Kidney (tissue), 22 donors: ENCODE data around the gene RILP. TPM values are rescaled to one million over a fixed set of nuclear protein-coding genes. Genes with fewer than 3 reads are reported as not detected.

ENCODE experiments used
- DNase-seq, 5 donors: peaks; one replicate each; pipeline ENCODE4 v3.0.0-alpha.2; 2013 to 2020
- FAIRE-seq: peaks from 2 replicates; lab custom pipeline; 2012; peaks lifted over from hg19 to GRCh38; lab: Jason Lieb, UNC
- H3K27ac ChIP-seq, 2 donors: one replicate each; pipeline ENCODE4 v1.7.0; 2013; ENCODE audit warnings: low read depth in 2 of 2, low read length in 2 of 2, inconsistent platforms in 1 of 2
- H3K27me3 ChIP-seq: one replicate; pipeline ENCODE4 v1.7.1; 2013; ENCODE audit warnings: low read length, inconsistent platforms; ENCODE audit not compliant: control insufficient read depth, insufficient read depth
- H3K36me3 ChIP-seq, 3 donors: one replicate each; pipeline versions ENCODE4 v1.7.0 to v1.7.1; 2013; ENCODE audit warnings: low read length in 3 of 3, control low read depth in 1 of 3, inconsistent platforms in 1 of 3; ENCODE audit not compliant: insufficient read depth in 3 of 3, control insufficient read depth in 2 of 3
- H3K4me1 ChIP-seq, 3 donors: one replicate each; pipeline versions ENCODE4 v1.7.0 to v1.7.1; 2013; ENCODE audit warnings: low read length in 3 of 3, inconsistent platforms in 1 of 3, low read depth in 1 of 3; ENCODE audit not compliant: control insufficient read depth in 2 of 3, insufficient read depth in 2 of 3
- H3K4me3 ChIP-seq, 3 donors: one replicate each; pipeline versions ENCODE4 v1.7.0 to v1.8.1; 2013; ENCODE audit warnings: low read length in 3 of 3, control low read depth in 1 of 3, inconsistent platforms in 1 of 3
- H3K9ac ChIP-seq, 3 donors: one replicate each; pipeline versions ENCODE4 v1.7.0 to v1.7.1; 2013; ENCODE audit warnings: low read length in 3 of 3, control low read depth in 1 of 3, inconsistent platforms in 1 of 3
- H3K9me3 ChIP-seq, 3 donors: one replicate each; pipeline versions ENCODE4 v1.7.0 to v1.7.1; 2013; ENCODE audit warnings: low read length in 3 of 3, control low read depth in 1 of 3, inconsistent platforms in 1 of 3; ENCODE audit not compliant: control insufficient read depth in 2 of 3, insufficient read depth in 1 of 3
- intact Hi-C: fragments of 100-400 bp; cut with DNase I; formaldehyde crosslinking; loops from one replicate; pipeline ENCODE4 v1.11.1; 2022
- long read RNA-seq, 10 donors: library from polyadenylated mRNA in 1 of 10; unstranded in 1 of 10; transcript quantifications; one replicate each; pipeline ENCODE4 v2.0.0 and lab custom pipeline, GENCODE V29; 2021 to 2026
- polyA plus RNA-seq: library from polyadenylated mRNA; stranded (reverse); fragments of 350-450 nt; fragmentation: Illumina TruSeq; extraction: RNeasy Lipid Tissue Mini Kit (QIAGEN cat#74804); gene quantifications from one replicate; pipeline ENCODE4 v1.2.3, GENCODE V29; 2014; ENCODE audit warnings: low read depth, low replicate concordance; ENCODE audit not compliant: insufficient read depth
- total RNA-seq: library from RNA; stranded (reverse); fragmentation: NEBNext Ultra II Directional; extraction: Animal tissue kit (Norgen Biotek cat#: 25700); gene quantifications from one replicate; pipeline ENCODE4 v1.2.1, GENCODE V29; 2021
- TF ChIP-seq, protein P1 (sequence below): IDR thresholded peaks from 3 replicates; pipeline ENCODE4 v1.5.1; 2012; ENCODE audit warnings: mild to moderate bottlenecking, moderate library complexity, borderline replicate concordance; ENCODE audit not compliant: insufficient read depth; ENCODE audit errors: extremely low read depth
- donor health status: control.
- donor health status: control.
- donor health status: control.
- donor health status: control.
- donor health status: control.
- donor health status: DM: yes; HTN: yes; CAD: no.
- donor health status: Normal renal cell carcinoma (clear cell type).

RILP gene, protein sequence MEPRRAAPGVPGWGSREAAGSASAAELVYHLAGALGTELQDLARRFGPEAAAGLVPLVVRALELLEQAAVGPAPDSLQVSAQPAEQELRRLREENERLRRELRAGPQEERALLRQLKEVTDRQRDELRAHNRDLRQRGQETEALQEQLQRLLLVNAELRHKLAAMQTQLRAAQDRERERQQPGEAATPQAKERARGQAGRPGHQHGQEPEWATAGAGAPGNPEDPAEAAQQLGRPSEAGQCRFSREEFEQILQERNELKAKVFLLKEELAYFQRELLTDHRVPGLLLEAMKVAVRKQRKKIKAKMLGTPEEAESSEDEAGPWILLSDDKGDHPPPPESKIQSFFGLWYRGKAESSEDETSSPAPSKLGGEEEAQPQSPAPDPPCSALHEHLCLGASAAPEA
- total RNA-seq, result 17.1 TPM
- polyA plus RNA-seq, result 26.6 TPM
- long read RNA-seq, donor 1, partial matches to known transcripts, result 0 of 1 reads
- long read RNA-seq, donor 1, other reads (novel, unspliced or antisense), result 0 of 1 reads
- long read RNA-seq, donor 2, partial matches to known transcripts, result 0 of 3 reads
- long read RNA-seq, donor 2, other reads (novel, unspliced or antisense), result 0 of 3 reads
- long read RNA-seq, donor 3, partial matches to known transcripts, result 0 of 2 reads
- long read RNA-seq, donor 3, other reads (novel, unspliced or antisense), result 0 of 2 reads
- long read RNA-seq, donor 4, result 0 reads
- long read RNA-seq, donor 5, result 0 reads
- long read RNA-seq, donor 6, partial matches to known transcripts, result 0 of 1 reads
- long read RNA-seq, donor 6, other reads (novel, unspliced or antisense), result 0 of 1 reads
- long read RNA-seq, donor 7, transcript RILP-201 (8 exons, 1,771 nt), result major isoform, 8 of 13 reads
- long read RNA-seq, donor 7, partial matches to known transcripts, result 2 of 13 reads
- long read RNA-seq, donor 7, other reads (novel, unspliced or antisense), result 2 of 13 reads
- long read RNA-seq, donor 8, partial matches to known transcripts, result 0 of 1 reads
- long read RNA-seq, donor 8, other reads (novel, unspliced or antisense), result 0 of 1 reads
- long read RNA-seq, donor 9, partial matches to known transcripts, result 0 of 1 reads
- long read RNA-seq, donor 9, other reads (novel, unspliced or antisense), result 0 of 1 reads
- long read RNA-seq, donor 10, partial matches to known transcripts, result 0 of 2 reads
- long read RNA-seq, donor 10, other reads (novel, unspliced or antisense), result 0 of 2 reads

DNA sequence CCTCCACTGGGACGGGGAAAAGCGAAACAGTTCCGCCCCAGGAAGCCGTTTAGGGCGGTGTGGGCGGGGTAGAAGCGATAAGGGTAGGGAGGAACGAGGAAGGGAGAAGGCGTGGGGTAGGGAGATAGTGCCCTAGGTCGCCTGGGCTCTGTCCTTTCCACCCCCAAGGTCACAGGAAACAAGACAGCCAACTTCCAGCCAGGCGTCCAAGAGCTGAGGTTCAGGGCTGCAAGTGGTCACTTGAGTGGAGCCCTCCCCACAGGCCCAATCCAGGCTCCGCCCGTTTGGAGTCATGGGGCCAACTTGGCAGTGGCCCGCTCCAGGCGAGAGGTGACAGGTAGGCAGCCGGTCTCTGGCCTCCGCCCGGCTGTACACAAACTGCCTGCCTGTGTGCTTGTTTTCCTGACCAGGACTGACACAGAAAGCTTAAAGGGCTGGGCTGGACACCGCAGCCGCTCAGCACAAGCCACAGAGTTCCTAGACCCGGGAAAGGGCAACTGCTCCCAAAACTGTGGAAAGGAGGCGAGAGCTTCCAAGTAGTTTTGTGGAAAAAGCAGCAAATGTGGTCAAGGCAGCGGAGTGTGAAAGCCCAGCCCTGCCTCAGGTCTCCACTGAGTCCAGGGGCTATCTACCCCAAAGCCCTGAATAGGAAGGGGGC, at the start of gene RILP:
Gene RILP (minus strand): TSS at position 23 of the 658 bp plus-strand sequence. CDS start 62 bp downstream, outside the sequence.
- Histone ChIP-seq H3K4me3 (peak within 1 kb of the TSS in 2 of 3 donors; percentile 61 to 70), H3K9me3 (no peaks in the 10 kb centered on the region), H3K27me3 (no peaks in the 10 kb centered on the region), H3K27ac (peak within 1 kb of the TSS; percentile 92 to 96), H3K36me3 (peaks cover 22 to 49% (median 42%) of the 10 kb centered on the region in 3 donors), H3K4me1 (peaks cover 0 to 38% (median 23%) of the 10 kb centered on the region in 3 donors), H3K9ac (peak within 1 kb of the TSS in 2 of 3 donors; percentile 46 to 60)
- TF ChIP-seq, protein P1, sequence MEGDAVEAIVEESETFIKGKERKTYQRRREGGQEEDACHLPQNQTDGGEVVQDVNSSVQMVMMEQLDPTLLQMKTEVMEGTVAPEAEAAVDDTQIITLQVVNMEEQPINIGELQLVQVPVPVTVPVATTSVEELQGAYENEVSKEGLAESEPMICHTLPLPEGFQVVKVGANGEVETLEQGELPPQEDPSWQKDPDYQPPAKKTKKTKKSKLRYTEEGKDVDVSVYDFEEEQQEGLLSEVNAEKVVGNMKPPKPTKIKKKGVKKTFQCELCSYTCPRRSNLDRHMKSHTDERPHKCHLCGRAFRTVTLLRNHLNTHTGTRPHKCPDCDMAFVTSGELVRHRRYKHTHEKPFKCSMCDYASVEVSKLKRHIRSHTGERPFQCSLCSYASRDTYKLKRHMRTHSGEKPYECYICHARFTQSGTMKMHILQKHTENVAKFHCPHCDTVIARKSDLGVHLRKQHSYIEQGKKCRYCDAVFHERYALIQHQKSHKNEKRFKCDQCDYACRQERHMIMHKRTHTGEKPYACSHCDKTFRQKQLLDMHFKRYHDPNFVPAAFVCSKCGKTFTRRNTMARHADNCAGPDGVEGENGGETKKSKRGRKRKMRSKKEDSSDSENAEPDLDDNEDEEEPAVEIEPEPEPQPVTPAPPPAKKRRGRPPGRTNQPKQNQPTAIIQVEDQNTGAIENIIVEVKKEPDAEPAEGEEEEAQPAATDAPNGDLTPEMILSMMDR, result no peak
- DNase-seq (peak in 3 of 5 donors; percentile 30 to 94 (median 50)), FAIRE-seq (no peak)
- intact Hi-C loops, result no loop called here

DNA sequence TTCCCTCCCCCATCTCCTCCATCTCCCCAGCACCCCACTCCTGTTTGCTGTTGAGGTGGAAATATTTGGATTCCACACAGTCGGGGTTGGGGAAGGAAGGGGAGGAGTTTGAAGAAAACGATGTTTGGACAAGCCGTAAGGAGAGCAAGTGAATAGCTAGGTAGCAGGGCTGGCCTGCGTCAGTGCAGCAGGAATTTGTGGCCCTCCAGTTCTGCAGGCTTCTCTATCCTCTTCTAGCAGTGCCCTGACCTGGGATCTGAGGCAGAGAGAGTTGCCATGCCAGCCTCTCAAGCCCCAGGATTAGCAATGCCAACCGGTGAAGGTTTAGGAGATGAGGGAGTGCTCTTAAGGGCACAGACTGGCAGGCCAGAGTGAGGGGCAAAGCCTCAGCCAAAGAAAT, 48.0 kb upstream of the RILP start:
- no peak overlapping the region for H3K4me3 ChIP-seq
- H3K4me1 ChIP-seq, result no peaks in the 10 kb centered on the region
- FAIRE-seq, result no peak
- H3K27ac ChIP-seq, result no peak overlapping the region
- no peaks in the 10 kb centered on the region for H3K36me3 ChIP-seq
- no peak for DNase-seq
- H3K27me3 ChIP-seq, result no peaks in the 10 kb centered on the region
- H3K9me3 ChIP-seq, result no peaks in the 10 kb centered on the region
- TF ChIP-seq, protein P1, result no peak
- intact Hi-C loops, result no loop called here
- no peak overlapping the region for H3K9ac ChIP-seq

DNA sequence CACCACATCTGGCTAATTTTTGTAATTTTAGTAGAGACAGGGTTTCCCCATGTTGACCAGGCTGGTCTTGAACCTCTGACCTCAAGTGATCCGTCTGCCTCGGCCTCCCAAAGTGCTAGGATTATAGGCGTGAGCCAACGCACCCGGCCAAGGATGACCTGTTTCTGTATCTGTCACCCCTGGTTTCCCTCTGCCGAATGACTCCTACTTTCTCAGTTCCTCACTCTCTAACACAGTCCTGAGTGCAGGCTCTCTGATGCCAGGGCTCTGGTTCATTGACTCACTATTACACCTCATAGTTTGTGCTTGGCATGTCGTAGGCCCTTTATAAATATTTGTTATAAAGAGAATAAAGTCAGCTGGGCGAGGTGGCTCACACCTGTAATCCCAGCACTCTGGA, 45.7 kb upstream of the RILP start:
- no peak for DNase-seq
- Histone ChIP-seq H3K9me3 (no peaks in the 10 kb centered on the region), H3K9ac (no peak overlapping the region), H3K4me3 (no peak overlapping the region), H3K27me3 (no peaks in the 10 kb centered on the region), H3K4me1 (no peaks in the 10 kb centered on the region), H3K27ac (no peak overlapping the region), H3K36me3 (no peaks in the 10 kb centered on the region)
- intact Hi-C loops, result no loop called here
- FAIRE-seq, result no peak
- TF ChIP-seq, protein P1, result no peak
